Measurements from ENCODE around the gene HNRNPM.
A peak's percentile ranks its signal among the peaks of the same experiment; 100 is the strongest.

HNRNPM gene

DNA sequence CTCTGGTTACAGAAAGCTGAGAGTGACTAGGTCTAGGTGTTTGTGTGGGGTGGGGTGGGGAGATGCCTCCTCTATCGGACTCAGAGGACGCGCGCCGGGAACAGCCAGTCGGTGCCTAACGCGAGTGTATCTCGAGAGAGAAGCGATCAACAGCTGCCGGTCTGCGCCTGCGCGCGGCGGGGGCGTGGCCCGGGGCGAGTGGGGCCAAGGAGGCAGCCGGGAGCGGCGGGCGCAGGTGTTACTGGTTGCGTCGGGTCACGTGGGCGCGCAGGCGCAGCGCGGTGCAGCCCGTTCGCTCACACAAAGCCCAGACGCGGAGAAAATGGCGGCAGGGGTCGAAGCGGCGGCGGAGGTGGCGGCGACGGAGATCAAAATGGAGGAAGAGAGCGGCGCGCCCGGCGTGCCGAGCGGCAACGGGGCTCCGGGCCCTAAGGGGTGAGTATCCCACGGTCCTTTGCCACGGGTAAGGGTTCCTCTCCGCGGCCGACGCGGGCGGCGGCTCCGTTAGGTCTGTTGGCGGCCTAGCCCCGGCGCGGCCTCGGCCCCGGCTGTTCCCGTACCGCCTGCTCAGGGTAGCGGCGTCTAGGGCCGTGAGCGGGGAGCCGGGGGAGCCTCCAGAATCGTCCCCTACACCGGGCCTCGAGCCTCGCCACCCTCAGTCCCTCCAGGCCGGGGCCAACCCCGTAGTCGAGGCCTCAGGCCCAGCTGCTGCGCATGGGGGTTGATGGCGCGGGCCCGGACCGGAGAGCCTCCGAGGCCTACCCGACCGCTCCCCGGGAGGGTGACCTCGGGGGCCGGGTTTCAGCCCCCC is at the start of gene HNRNPM:
Gene HNRNPM, plus strand, starts transcription at position 299 of the 811 bp plus-strand sequence. Its CDS starts 24 bp downstream, at position 323.
- H3K4me3 ChIP-seq (ENCODE audit: low read length) = peak within 1 kb of the TSS; percentile 85
- DNase-seq (ENCODE audit: low read depth) = peak; percentile 82
- TF ChIP-seq CTCF (conservative IDR thresholded peaks at IDR 0.05; ENCODE audit: low read depth, low read length) = no peak

DNA sequence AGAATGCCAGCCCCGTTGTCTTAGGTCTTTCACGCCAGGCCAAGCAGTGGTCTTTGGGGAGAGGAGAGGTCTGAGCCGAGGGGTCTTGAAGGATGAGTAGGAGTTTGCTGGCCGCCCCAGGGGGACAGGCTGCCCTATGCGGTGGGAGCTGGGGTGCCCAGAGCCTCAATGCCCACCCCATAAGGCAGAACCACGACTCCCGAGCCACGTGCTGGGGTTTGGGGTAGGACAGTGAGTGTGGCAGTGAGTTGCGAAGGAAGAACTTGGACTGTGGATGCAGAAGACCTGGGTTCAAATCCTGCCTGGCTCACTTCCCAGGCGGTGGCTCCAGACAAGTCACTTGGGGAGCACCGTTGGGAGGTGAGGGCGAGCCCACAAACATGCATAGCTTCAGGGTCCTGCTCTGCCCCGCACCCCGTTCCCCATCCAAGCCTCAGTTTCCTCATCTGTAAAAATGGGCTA is 49.1 kb upstream of the HNRNPM start:
- H3K4me3 ChIP-seq (ENCODE audit: low read length) = no peak overlapping the region
- no peak for TF ChIP-seq CTCF (conservative IDR thresholded peaks at IDR 0.05; ENCODE audit: low read depth, low read length)
- no peak for DNase-seq (ENCODE audit: low read depth)

DNA sequence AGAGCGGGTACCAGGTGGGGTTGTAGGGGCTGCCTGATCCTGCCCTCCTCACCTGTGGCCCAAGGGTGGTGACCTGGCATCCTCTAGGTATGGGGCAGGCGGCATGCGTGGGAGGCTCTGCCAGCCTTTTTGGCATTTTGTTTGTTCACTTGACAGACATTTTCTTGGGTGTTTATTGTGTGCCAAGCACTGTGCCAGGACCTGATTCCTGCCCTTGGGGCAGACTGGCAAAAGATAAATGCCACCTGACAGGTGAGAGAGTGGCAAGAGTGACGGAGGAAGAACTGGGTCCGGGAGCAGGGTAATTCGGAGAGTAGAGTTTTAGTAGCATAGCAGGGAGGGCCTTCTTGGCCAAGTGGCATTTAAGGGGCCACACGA is 48.6 kb upstream of the HNRNPM start:
- H3K4me3 ChIP-seq (ENCODE audit: low read length) = no peak overlapping the region
- TF ChIP-seq CTCF (conservative IDR thresholded peaks at IDR 0.05; ENCODE audit: low read depth, low read length) = no peak
- no peak for DNase-seq (ENCODE audit: low read depth)

GRCh38 chr19:8396563-8397203 is 48.1 kb upstream of the HNRNPM start:
- no peak overlapping the region for H3K4me3 ChIP-seq (ENCODE audit: low read length)
- DNase-seq (ENCODE audit: low read depth) = no peak
- peak; percentile 72 for TF ChIP-seq CTCF (conservative IDR thresholded peaks at IDR 0.05; ENCODE audit: low read depth, low read length)

- H3K4me3 ChIP-seq (ENCODE audit: low read length) = no peak overlapping the region
- DNase-seq (ENCODE audit: low read depth) = no peak
- no peak for TF ChIP-seq CTCF (conservative IDR thresholded peaks at IDR 0.05; ENCODE audit: low read depth, low read length)
Measured at GRCh38 chr19:8397271-8397670, 47.5 kb upstream of the HNRNPM start.

DNA sequence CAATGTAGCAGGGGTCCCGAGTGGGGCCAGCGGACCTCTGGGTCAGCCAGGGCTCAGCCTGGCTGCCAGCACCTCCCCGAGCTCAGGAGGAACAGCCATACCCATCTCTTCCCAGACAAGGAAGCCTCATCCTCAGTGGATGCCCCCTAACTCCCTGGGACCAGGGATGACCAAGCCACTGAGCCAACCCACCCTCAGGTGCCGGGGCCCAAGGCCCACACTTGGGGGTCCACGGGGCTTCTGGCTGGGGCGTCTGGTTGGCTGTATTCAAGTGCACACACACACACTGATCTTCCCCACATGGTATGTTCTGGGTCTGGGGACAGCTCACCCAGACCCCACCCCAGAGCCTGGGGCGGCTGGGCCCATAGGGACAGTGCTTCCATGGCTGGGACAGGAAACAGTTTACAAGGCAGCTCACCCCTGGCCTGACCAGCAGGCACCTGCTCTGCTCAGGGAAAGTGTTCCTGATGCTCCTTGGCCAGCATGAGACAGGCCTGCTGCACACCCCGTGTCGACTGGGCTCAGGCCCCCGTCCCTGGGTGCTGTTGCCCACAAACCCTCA is 46.9 kb upstream of the HNRNPM start:
- H3K4me3 ChIP-seq (ENCODE audit: low read length) = no peak overlapping the region
- no peak for TF ChIP-seq CTCF (conservative IDR thresholded peaks at IDR 0.05; ENCODE audit: low read depth, low read length)
- DNase-seq (ENCODE audit: low read depth) = no peak

Data from retinal pigment epithelial cell (primary cell).